Type B pancreatic cell (in vitro differentiated cells): ENCODE measurements around the gene MLH1. TPM values are rescaled to one million over a fixed set of nuclear protein-coding genes. Genes with fewer than 3 reads are reported as not detected.

Experiments used
- DNase-seq: peaks from one replicate; pipeline ENCODE4 v3.0.0; 2021; ENCODE audit warnings: mixed read lengths; ENCODE audit not compliant: unreplicated experiment; ENCODE audit errors: extremely low spot score
- H3K27ac Mint-ChIP-seq: 2 replicates; pipeline ENCODE4 v1.8.0; 2021; ENCODE audit warnings: mild to moderate bottlenecking, mixed read lengths
- H3K27me3 Mint-ChIP-seq: 2 replicates; pipeline ENCODE4 v1.8.0; 2021; ENCODE audit warnings: mixed read lengths
- H3K36me3 Mint-ChIP-seq: 2 replicates; pipeline ENCODE4 v1.8.0; 2021; ENCODE audit warnings: mixed read lengths
- H3K4me1 Mint-ChIP-seq: one replicate; pipeline ENCODE4 v1.8.0; 2021; ENCODE audit warnings: mixed read lengths; ENCODE audit not compliant: unreplicated experiment
- H3K4me3 Mint-ChIP-seq: 2 replicates; pipeline ENCODE4 v1.8.0; 2021; ENCODE audit warnings: mild to moderate bottlenecking, mixed read lengths
- H3K9me3 Mint-ChIP-seq: 2 replicates; pipeline ENCODE4 v1.8.0; 2021; ENCODE audit warnings: mixed read lengths
- total RNA-seq: library from RNA; stranded (reverse); gene quantifications from 2 replicates; pipeline ENCODE4 v1.2.1, GENCODE V29; 2021; ENCODE audit warnings: low replicate concordance
- TF ChIP-seq, protein P1 (sequence below): fragments of 200-600 bp; sonication (generic); conservative IDR thresholded peaks from 2 replicates; pipeline ENCODE4 v1.5.0; 2021; ENCODE audit warnings: antibody characterized with exemption, mild to moderate bottlenecking

MLH1 gene
- total RNA-seq, 1 donor from 2014 or later = 41.0 TPM

DNA sequence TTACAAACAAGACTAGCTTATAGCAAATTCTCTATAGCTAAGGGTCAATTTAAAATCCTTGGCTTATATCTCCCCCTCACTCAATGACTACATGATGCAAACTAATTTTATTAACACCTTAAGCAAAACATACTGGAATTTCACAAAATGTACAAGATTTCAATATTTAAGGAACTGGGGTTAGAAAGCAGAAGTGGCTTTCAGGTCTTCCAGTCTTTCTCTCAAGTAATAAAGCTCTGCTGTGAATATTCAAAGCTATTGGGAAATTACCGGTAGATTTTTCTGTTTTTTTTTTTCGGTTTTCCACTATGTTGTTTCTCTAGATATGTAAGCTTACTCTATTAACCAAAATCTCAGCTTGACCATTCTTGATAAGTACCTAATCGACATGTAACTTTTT lies 4.3 kb upstream of the MLH1 start:
- Mint-ChIP-seq H3K36me3 (peaks cover 37% of the 10 kb centered on the region), H3K4me3 (no peak overlapping the region), H3K4me1 (peaks cover 18% of the 10 kb centered on the region), H3K27me3 (no peaks in the 10 kb centered on the region), H3K9me3 (no peaks in the 10 kb centered on the region), H3K27ac (peak overlapping the region; percentile 23)
- TF ChIP-seq, protein P1, sequence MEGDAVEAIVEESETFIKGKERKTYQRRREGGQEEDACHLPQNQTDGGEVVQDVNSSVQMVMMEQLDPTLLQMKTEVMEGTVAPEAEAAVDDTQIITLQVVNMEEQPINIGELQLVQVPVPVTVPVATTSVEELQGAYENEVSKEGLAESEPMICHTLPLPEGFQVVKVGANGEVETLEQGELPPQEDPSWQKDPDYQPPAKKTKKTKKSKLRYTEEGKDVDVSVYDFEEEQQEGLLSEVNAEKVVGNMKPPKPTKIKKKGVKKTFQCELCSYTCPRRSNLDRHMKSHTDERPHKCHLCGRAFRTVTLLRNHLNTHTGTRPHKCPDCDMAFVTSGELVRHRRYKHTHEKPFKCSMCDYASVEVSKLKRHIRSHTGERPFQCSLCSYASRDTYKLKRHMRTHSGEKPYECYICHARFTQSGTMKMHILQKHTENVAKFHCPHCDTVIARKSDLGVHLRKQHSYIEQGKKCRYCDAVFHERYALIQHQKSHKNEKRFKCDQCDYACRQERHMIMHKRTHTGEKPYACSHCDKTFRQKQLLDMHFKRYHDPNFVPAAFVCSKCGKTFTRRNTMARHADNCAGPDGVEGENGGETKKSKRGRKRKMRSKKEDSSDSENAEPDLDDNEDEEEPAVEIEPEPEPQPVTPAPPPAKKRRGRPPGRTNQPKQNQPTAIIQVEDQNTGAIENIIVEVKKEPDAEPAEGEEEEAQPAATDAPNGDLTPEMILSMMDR = no peak
- no peak for DNase-seq

DNA sequence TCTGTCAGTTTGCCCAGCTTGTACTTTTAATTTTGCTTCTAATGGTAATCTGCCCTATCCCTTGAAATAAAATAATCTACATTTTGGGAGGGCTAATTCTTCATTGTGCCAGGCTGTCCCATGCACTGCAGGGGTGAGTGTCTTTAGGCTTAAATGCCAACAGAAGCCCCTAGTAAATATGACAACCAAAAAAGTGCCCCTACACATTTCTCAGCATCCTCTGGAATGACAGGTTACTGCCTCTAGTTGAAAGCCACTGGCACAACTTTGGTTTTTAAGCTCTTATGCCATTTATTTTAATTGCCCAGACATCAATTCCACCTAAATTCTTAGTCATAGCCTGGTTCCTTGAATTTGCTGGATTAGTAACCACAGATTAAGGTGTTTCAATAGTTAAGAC lies 3.8 kb upstream of the MLH1 start:
- Mint-ChIP-seq H3K27me3 (no peaks in the 10 kb centered on the region), H3K4me1 (peaks cover 18% of the 10 kb centered on the region), H3K9me3 (no peaks in the 10 kb centered on the region), H3K36me3 (peaks cover 38% of the 10 kb centered on the region), H3K4me3 (no peak overlapping the region), H3K27ac (no peak overlapping the region)
- DNase-seq = no peak
- TF ChIP-seq, protein P1 = no peak

DNA sequence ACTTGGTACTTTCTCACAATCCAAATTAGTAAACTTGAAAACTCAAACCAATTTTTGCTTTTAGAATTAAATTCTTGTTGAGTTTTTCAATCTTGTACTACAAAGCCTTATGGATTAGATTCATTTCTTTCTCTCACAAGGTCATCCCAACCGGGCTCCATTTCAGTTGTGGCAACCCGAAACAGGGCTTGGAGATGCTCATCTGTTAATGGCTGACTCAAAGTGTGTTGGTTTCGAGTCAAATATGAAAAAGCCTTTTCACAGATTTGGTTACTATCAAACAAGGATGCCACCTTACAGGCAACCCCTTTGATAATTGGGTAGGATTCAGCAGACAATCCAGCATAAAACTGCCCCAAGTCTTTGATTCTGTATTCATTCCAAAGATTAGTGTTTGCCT lies 2.2 kb upstream of the MLH1 start:
- no peak overlapping the region for H3K4me3 Mint-ChIP-seq
- TF ChIP-seq, protein P1 = no peak
- peaks cover 18% of the 10 kb centered on the region for H3K4me1 Mint-ChIP-seq
- H3K36me3 Mint-ChIP-seq = peaks cover 30% of the 10 kb centered on the region
- H3K27me3 Mint-ChIP-seq = no peaks in the 10 kb centered on the region
- no peak overlapping the region for H3K27ac Mint-ChIP-seq
- H3K9me3 Mint-ChIP-seq = no peaks in the 10 kb centered on the region
- DNase-seq = no peak

DNA sequence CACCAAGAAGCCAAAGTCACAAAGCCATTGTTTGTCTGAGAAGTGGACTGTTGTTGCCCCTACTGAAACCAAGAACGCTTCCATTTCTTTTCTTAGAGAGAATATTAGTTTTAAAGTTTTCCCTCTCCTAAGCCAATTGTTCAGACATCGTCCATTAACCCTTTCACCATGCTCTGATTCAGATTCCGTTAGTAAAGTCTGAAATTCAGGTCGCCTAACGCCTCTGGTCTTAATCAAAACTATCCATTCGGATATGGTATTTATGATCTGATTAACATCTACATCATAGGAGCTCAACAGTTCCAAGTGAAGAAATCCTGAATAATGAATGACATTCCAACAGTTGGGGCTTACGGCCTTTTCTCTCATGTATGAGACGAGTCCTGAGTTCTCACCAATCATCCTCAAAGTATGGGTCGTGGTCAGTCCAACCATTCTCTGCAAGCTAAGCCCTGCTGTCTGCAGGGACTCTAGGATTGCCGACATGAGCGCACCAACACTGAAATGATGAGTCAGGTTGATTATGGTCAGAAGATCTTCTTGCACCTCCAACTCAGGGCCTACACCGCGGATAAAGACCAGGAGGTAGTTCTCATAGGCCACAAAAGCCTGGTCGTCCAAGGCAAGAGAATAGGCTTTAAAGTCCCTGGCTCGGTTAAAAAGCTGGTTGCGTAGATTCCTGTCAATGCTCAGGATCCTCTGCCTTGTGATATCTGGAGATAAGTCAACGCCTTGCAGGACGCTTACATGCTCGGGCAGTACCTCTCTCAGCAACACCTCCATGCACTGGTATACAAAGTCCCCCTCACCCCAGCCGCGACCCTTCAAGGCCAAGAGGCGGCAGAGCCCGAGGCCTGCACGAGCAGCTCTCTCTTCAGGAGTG lies 1.2 kb upstream of the MLH1 start:
- TF ChIP-seq, protein P1 = no peak
- no peak for DNase-seq
- no peaks in the 10 kb centered on the region for H3K27me3 Mint-ChIP-seq
- peaks cover 18% of the 10 kb centered on the region for H3K4me1 Mint-ChIP-seq
- no peaks in the 10 kb centered on the region for H3K9me3 Mint-ChIP-seq
- H3K36me3 Mint-ChIP-seq = peaks cover 33% of the 10 kb centered on the region
- no peak overlapping the region for H3K4me3 Mint-ChIP-seq
- H3K27ac Mint-ChIP-seq = no peak overlapping the region

DNA sequence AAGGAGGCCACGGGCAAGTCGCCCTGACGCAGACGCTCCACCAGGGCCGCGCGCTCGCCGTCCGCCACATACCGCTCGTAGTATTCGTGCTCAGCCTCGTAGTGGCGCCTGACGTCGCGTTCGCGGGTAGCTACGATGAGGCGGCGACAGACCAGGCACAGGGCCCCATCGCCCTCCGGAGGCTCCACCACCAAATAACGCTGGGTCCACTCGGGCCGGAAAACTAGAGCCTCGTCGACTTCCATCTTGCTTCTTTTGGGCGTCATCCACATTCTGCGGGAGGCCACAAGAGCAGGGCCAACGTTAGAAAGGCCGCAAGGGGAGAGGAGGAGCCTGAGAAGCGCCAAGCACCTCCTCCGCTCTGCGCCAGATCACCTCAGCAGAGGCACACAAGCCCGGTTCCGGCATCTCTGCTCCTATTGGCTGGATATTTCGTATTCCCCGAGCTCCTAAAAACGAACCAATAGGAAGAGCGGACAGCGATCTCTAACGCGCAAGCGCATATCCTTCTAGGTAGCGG lies 452 bp upstream of the MLH1 start, which contains the start of gene EPM2AIP1:
Gene EPM2AIP1, minus strand, starts transcription at position 326 of the 520 bp plus-strand sequence. Its CDS starts 54 bp downstream, at position 272.
- Mint-ChIP-seq H3K27ac (no peak within 1 kb of the TSS), H3K9me3 (no peaks in the 10 kb centered on the region), H3K4me3 (no peak within 1 kb of the TSS), H3K4me1 (peaks cover 17% of the 10 kb centered on the region), H3K36me3 (peaks cover 34% of the 10 kb centered on the region), H3K27me3 (no peaks in the 10 kb centered on the region)
- no peak for DNase-seq
- TF ChIP-seq, protein P1 = peak; percentile 67
